DLD1 (cell line): ENCODE results near the gene ASIC5.
"Not testable (repeated sequence)": the region's sequence is repeated elsewhere in the genome, so short reads cannot be mapped to it uniquely, and the experiment has no call there.

Experiments used
- in situ Hi-C: cut with HindIII; loops from 2 replicates; pipeline ENCODE4 v1.10.0; 2017; ENCODE audit warnings: low sequenced_read_pairs

The ASIC5 gene

GRCh38 chr4:155802190-155802959 is 63.7 kb downstream of the ASIC5 start:
- in situ Hi-C loops: no loop called here

GRCh38 chr4:155800685-155801343 is 65.3 kb downstream of the ASIC5 start:
- in situ Hi-C loops: no loop called here

- in situ Hi-C loops: no loop called here
Measured at GRCh38 chr4:155799794-155800123, 66.3 kb downstream of the ASIC5 start.

GRCh38 chr4:155799116-155799793 is 66.8 kb downstream of the ASIC5 start:
- in situ Hi-C loops: no loop called here

- in situ Hi-C loops: not testable (repeated sequence)
Measured at GRCh38 chr4:155797581-155797980, 68.5 kb downstream of the ASIC5 start.

- in situ Hi-C loops: no loop called here
Measured at GRCh38 chr4:155795991-155796390, 70.1 kb downstream of the ASIC5 start.

GRCh38 chr4:155794589-155795236 is 71.4 kb downstream of the ASIC5 start:
- in situ Hi-C loops: no loop called here

- in situ Hi-C loops: no loop called here
Measured at GRCh38 chr4:155789982-155790381, 76.1 kb downstream of the ASIC5 start.

- in situ Hi-C loops: no loop called here
Measured at GRCh38 chr4:155789391-155789790, 76.7 kb downstream of the ASIC5 start.

- in situ Hi-C loops: no loop called here
Measured at GRCh38 chr4:155787113-155787710, 78.9 kb downstream of the ASIC5 start.

- in situ Hi-C loops: no loop called here
Measured at GRCh38 chr4:155785828-155786227, 80.2 kb downstream of the ASIC5 start.

GRCh38 chr4:155784637-155785036 is 81.4 kb downstream of the ASIC5 start:
- in situ Hi-C loops: no loop called here

GRCh38 chr4:155781249-155781831 is 84.7 kb downstream of the ASIC5 start:
- in situ Hi-C loops: no loop called here

GRCh38 chr4:155780775-155781174 is 85.3 kb downstream of the ASIC5 start:
- in situ Hi-C loops: no loop called here
